Esophagus muscularis mucosa (tissue), 4 donors: ENCODE measurements around the gene TTC9C. TPM values are rescaled to one million over a fixed set of nuclear protein-coding genes. Genes with fewer than 3 reads are reported as not detected.

Source experiments
- DNase-seq: peaks from one replicate; pipeline ENCODE4 v3.0.0-alpha.2; 2017; ENCODE audit errors: extremely low spot score
- H3K27ac ChIP-seq, 4 donors: fragments of 200-600 bp; sonication (generic); replicated peaks in 1 of 4; 1 replicate in 3 of 4; 2 replicates in 1 of 4; pipeline ENCODE4 v1.5.1; 2016 to 2019; ENCODE audit warnings: mild to moderate bottlenecking in 1 of 4
- H3K27me3 ChIP-seq, 4 donors: fragments of 200-600 bp; sonication (generic); one replicate each; pipeline versions ENCODE4 v1.5.1 to v1.6.0; 2016 to 2019
- H3K36me3 ChIP-seq, 4 donors: fragments of 200-600 bp; sonication (generic); one replicate each; pipeline ENCODE4 v1.5.1; 2016 to 2019
- H3K4me1 ChIP-seq, 4 donors: fragments of 200-600 bp; sonication (generic); one replicate each; pipeline ENCODE4 v1.5.1; 2016 to 2019
- H3K4me3 ChIP-seq, 4 donors: fragments of 200-600 bp; sonication (generic); 1 replicate in 2 of 4; 2 replicates in 2 of 4; pipeline ENCODE4 v1.5.1; 2016 to 2019; ENCODE audit warnings: mild to moderate bottlenecking in 4 of 4, moderate library complexity in 1 of 4
- H3K9me3 ChIP-seq, 4 donors: fragments of 200-600 bp; sonication (generic); 1 replicate in 3 of 4; 2 replicates in 1 of 4; pipeline ENCODE4 v1.5.1; 2016 to 2019
- CTCF ChIP-seq, 3 experiments: fragments of 200-600 bp in 2 of 3; fragments of 450-650 bp in 1 of 3; sonication (generic) in 2 of 3; IDR thresholded peaks; one replicate each; pipeline ENCODE4 v1.5.1; 2017 to 2019; ENCODE audit warnings: antibody characterized with exemption in 3 of 3, mild to moderate bottlenecking in 2 of 3, moderate library complexity in 1 of 3
- EP300 ChIP-seq: sonication (generic); formaldehyde crosslinking; IDR thresholded peaks from one replicate; pipeline ENCODE4 v1.6.1; 2017; ENCODE audit warnings: antibody characterized with exemption
- POLR2A ChIP-seq: fragments of 450-650 bp; IDR thresholded peaks from one replicate; pipeline ENCODE4 v1.6.1; 2017; ENCODE audit warnings: antibody characterized with exemption, moderate library complexity, mild to moderate bottlenecking, low read depth
- POLR2AphosphoS5 ChIP-seq, 2 donors: sonication (generic); formaldehyde crosslinking; IDR thresholded peaks; one replicate each; pipeline ENCODE4 v1.6.1; 2017; ENCODE audit warnings: antibody characterized with exemption in 2 of 2
- WGBS: methylation state at CpG from one replicate; pipeline ENCODE4 v1.1.5; 2018; 5-methylcytosine and 5-hydroxymethylcytosine counted together
- intact Hi-C: fragments of 100-400 bp; cut with DNase I; formaldehyde crosslinking; loops from one replicate; pipeline ENCODE4 v1.15.1; 2023
- total RNA-seq, 4 donors: library from RNA; depleted of rRNA; stranded (reverse); fragments of >200 nt; gene quantifications; one replicate each; pipeline versions ENCODE4 v1.1.0 to v1.2.1, GENCODE V29; 2016

TTC9C gene
- 10 to 100 TPM; 12.9 to 22.9 (median 18.2) TPM for total RNA-seq

- Histone ChIP-seq H3K27me3 (no peaks in the 10 kb centered on the region), H3K4me1 (peaks cover 45 to 76% (median 64%) of the 10 kb centered on the region in 4 donors), H3K4me3 (peak within 1 kb of the TSS; percentile 85 to 94 (median 90)), H3K9me3 (no peaks in the 10 kb centered on the region), H3K36me3 (peaks cover 8 to 41% (median 20%) of the 10 kb centered on the region in 4 donors), H3K27ac (peak within 1 kb of the TSS; percentile 89 to 97 (median 94))
- WGBS, result under 1% methylated on average over 27 of the region's 29 CpGs
- TF ChIP-seq POLR2A (peak; percentile 76), POLR2AphosphoS5 (IDR thresholded peaks at IDR 0.05) (peak; percentile 77 to 95), EP300 (no peak), CTCF (IDR thresholded peaks at IDR 0.05) (no peak)
- DNase-seq, result peak; percentile 97
- intact Hi-C loops, result no loop called here
Observed at GRCh38 chr11:62728171-62728988, at the start of gene TTC9C. TSS of gene TTC9C (plus strand) at chr11:62728486. CDS start at chr11:62728849, 363 bp downstream.

- H3K36me3 ChIP-seq, result peaks cover 20 to 38% (median 37%) of the 10 kb centered on the region in 4 donors
- peaks cover 26 to 46% (median 38%) of the 10 kb centered on the region in 4 donors for H3K4me1 ChIP-seq
- intact Hi-C loops, result no loop called here
Observed at GRCh38 chr11:62678770-62679696, 49.3 kb upstream of the TTC9C start, which contains the start of gene UBXN1. TSS of gene UBXN1 (minus strand) at chr11:62679073. CDS start at chr11:62678923, 150 bp downstream.

GRCh38 chr11:62680825-62681240 is 47.5 kb upstream of the TTC9C start:
- Histone ChIP-seq H3K27me3 (no peaks in the 10 kb centered on the region), H3K27ac (peak overlapping the region; percentile 31 to 94 (median 88)), H3K4me1 (peaks cover 26 to 45% (median 38%) of the 10 kb centered on the region in 4 donors), H3K4me3 (no peak overlapping the region), H3K36me3 (peaks cover 17 to 24% (median 22%) of the 10 kb centered on the region in 4 donors), H3K9me3 (no peaks in the 10 kb centered on the region)
- DNase-seq, result no peak
- TF ChIP-seq CTCF (IDR thresholded peaks at IDR 0.05) (peak; percentile 24 to 52 (median 39)), POLR2A (no peak)
- 45% methylated on average over 4 of the region's 4 CpGs for WGBS
- intact Hi-C loops, result no loop called here

More at GRCh38 chr11:62678770-62679696, 49.3 kb upstream of the TTC9C start, which contains the start of gene UBXN1:
- Histone ChIP-seq H3K27me3 (no peaks in the 10 kb centered on the region), H3K27ac (peak within 1 kb of the TSS; percentile 85 to 96 (median 93)), H3K9me3 (no peaks in the 10 kb centered on the region), H3K4me3 (peak within 1 kb of the TSS; percentile 85 to 99 (median 90))
- TF ChIP-seq EP300 (no peak), POLR2A (peak; percentile 62), CTCF (IDR thresholded peaks at IDR 0.05) (no peak), POLR2AphosphoS5 (IDR thresholded peaks at IDR 0.05) (peak; percentile 90 to 92)
- DNase-seq, result peak; percentile 98
- 25% methylated on average over 14 of the region's 55 CpGs for WGBS

GRCh38 chr11:62682518-62682917 is 45.8 kb upstream of the TTC9C start:
- no peaks in the 10 kb centered on the region for H3K9me3 ChIP-seq
- no peak for DNase-seq

More at GRCh38 chr11:62682518-62682917, 45.8 kb upstream of the TTC9C start:
- Histone ChIP-seq H3K27ac (no peak overlapping the region), H3K27me3 (peaks cover under 1 to 8% (median 1%) of the 10 kb centered on the region in 4 donors), H3K36me3 (peaks cover 4 to 8% (median 5%) of the 10 kb centered on the region in 4 donors), H3K4me3 (no peak overlapping the region), H3K4me1 (peaks cover 23 to 37% (median 31%) of the 10 kb centered on the region in 4 donors)
- WGBS, result 96% methylated on average over 7 of the region's 7 CpGs
- TF ChIP-seq CTCF (IDR thresholded peaks at IDR 0.05) (no peak), EP300 (no peak), POLR2A (no peak), POLR2AphosphoS5 (IDR thresholded peaks at IDR 0.05) (no peak)
- intact Hi-C loops, result no loop called here
